ENCODE data around the gene ADGRL3. TPM values are rescaled to one million over a fixed set of nuclear protein-coding genes. Genes with fewer than 3 reads are reported as not detected.

Gene ADGRL3
- total and polyA plus RNA-seq, 9 donors, result 0.88 to 9.5 (median 2.5) TPM

- no peaks in the 10 kb centered on the region for H3K4me1 ChIP-seq (ENCODE audit: insufficient read depth)
- no peaks in the 10 kb centered on the region for H3K9me3 ChIP-seq
- no peak overlapping the region for H3K4me3 ChIP-seq
- TF ChIP-seq POLR2A (IDR thresholded peaks at IDR 0.05) (no peak), EP300 (IDR thresholded peaks at IDR 0.05) (no peak)
- TF ChIP-seq, protein P1, sequence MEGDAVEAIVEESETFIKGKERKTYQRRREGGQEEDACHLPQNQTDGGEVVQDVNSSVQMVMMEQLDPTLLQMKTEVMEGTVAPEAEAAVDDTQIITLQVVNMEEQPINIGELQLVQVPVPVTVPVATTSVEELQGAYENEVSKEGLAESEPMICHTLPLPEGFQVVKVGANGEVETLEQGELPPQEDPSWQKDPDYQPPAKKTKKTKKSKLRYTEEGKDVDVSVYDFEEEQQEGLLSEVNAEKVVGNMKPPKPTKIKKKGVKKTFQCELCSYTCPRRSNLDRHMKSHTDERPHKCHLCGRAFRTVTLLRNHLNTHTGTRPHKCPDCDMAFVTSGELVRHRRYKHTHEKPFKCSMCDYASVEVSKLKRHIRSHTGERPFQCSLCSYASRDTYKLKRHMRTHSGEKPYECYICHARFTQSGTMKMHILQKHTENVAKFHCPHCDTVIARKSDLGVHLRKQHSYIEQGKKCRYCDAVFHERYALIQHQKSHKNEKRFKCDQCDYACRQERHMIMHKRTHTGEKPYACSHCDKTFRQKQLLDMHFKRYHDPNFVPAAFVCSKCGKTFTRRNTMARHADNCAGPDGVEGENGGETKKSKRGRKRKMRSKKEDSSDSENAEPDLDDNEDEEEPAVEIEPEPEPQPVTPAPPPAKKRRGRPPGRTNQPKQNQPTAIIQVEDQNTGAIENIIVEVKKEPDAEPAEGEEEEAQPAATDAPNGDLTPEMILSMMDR (IDR thresholded peaks at IDR 0.05), result no peak
- no peaks in the 10 kb centered on the region for H3K36me3 ChIP-seq
- intact Hi-C loops (cut with DNase I), result no loop called here
- no peak for DNase-seq
- no peak overlapping the region for H3K27ac ChIP-seq
- H3K27me3 ChIP-seq, result peaks cover 2% of the 10 kb centered on the region
- WGBS, 3 donors, result 9 to 24% (median 13%) methylated on average over 1 of the region's 1 CpG
Measured at GRCh38 chr4:61333490-61333889, 133.4 kb downstream of the ADGRL3 start.

- DNase-seq, result no peak
- peaks cover 2% of the 10 kb centered on the region for H3K27me3 ChIP-seq
- no peak overlapping the region for H3K27ac ChIP-seq
- TF ChIP-seq POLR2A (IDR thresholded peaks at IDR 0.05) (no peak), EP300 (IDR thresholded peaks at IDR 0.05) (no peak)
- TF ChIP-seq, protein P1 (IDR thresholded peaks at IDR 0.05), result no peak
- H3K36me3 ChIP-seq, result no peaks in the 10 kb centered on the region
- H3K4me3 ChIP-seq, result no peak overlapping the region
- H3K4me1 ChIP-seq (ENCODE audit: insufficient read depth), result no peaks in the 10 kb centered on the region
- WGBS, 3 donors, result 67 to 76% (median 73%) methylated on average over 3 of the region's 3 CpGs
- intact Hi-C loops (cut with DNase I), result no loop called here
- no peaks in the 10 kb centered on the region for H3K9me3 ChIP-seq
Measured at GRCh38 chr4:61335241-61335763, 135.2 kb downstream of the ADGRL3 start.

GRCh38 chr4:61336488-61336887 is 136.4 kb downstream of the ADGRL3 start:
- 69 to 77% (median 70%) methylated on average over 5 of the region's 5 CpGs for WGBS, 3 donors
- no peaks in the 10 kb centered on the region for H3K4me1 ChIP-seq (ENCODE audit: insufficient read depth)
- H3K4me3 ChIP-seq, result no peak overlapping the region
- TF ChIP-seq POLR2A (IDR thresholded peaks at IDR 0.05), result no peak
- no peak for TF ChIP-seq EP300 (IDR thresholded peaks at IDR 0.05)
- TF ChIP-seq, protein P1 (IDR thresholded peaks at IDR 0.05), result no peak
- no peak for DNase-seq
- no peaks in the 10 kb centered on the region for H3K36me3 ChIP-seq
- H3K27me3 ChIP-seq, result peaks cover 2% of the 10 kb centered on the region
- intact Hi-C loops (cut with DNase I), result no loop called here
- H3K9me3 ChIP-seq, result no peaks in the 10 kb centered on the region
- H3K27ac ChIP-seq, result no peak overlapping the region

DNA sequence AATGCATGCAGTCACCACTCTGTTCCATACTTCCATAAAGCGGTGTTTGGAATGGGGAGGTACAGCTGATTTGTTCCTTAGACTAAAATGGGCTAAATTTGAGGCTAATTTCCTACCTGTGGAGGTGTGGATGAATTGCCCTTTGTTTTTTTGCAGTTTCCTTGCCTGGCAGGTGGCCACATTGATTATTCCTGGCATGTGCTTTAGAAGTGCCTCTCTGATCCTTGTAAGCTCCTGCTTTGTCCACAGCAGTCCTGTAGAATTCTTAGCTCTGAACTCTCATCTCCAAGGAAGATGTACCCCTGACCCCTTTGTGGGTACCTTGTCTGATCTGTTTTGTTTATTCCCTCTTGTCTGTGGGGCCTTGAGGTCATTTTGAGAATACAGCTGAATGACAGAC is 136.8 kb downstream of the ADGRL3 start:
- no peak for TF ChIP-seq EP300 (IDR thresholded peaks at IDR 0.05)
- TF ChIP-seq, protein P1 (IDR thresholded peaks at IDR 0.05), result no peak
- no peak for TF ChIP-seq POLR2A (IDR thresholded peaks at IDR 0.05)
- no peak overlapping the region for H3K4me3 ChIP-seq
- no peaks in the 10 kb centered on the region for H3K4me1 ChIP-seq (ENCODE audit: insufficient read depth)
- WGBS, 3 donors, result 91 to 100% (median 94%) methylated on average over 1 of the region's 1 CpG
- no peaks in the 10 kb centered on the region for H3K36me3 ChIP-seq
- H3K27ac ChIP-seq, result no peak overlapping the region
- no peak for DNase-seq
- intact Hi-C loops (cut with DNase I), result no loop called here
- no peaks in the 10 kb centered on the region for H3K9me3 ChIP-seq
- peaks cover 2% of the 10 kb centered on the region for H3K27me3 ChIP-seq
